Measurements from ENCODE around the gene ZNF771.
"Not testable (repeated sequence)": the region's sequence is repeated elsewhere in the genome, so short reads cannot be mapped to it uniquely, and the experiment has no call there.

DNA sequence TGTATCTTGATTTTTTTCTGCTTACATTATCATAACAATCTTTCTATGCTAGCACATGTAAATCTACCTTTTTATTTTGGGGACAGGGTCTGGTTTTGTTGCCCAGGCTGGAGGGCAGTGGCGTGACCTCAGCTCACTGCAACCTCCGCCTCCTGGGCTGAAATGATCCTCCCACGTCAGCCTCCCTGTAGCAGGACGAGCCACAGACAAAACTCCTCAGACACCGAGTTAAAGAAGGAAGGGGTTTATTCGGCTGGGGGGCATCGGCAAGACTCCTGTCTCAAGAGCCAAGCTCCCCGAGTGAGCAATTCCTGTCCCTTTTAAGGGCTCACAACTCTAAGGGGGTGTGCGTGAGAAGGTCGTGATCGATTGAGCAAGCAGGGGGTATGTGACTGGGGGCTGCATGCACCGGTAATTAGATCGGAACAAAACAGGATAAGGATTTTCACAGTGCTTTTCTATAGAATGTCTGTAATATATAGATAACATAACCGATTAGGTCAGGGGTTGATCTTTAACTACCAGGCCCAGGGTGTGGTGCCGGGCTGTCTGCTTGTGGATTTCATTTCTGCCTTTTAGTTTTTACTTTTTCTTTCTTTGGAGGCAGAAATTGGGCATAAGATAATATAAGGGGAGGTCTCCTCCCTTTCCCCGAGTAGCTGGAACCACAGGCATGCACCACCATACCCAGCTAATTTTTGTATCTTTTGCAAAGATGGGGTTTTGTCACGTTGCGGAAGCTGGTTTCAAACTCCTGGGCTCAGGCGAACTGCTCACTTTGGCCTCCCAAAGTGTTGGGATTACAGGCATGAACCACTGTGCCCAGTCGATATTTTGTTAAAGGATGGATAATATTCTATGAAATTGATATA, 45.5 kb downstream of the ZNF771 start:
- TF ChIP-seq POLR2A (IDR thresholded peaks at IDR 0.05; ENCODE audit: low read length); GATA1 (IDR thresholded peaks at IDR 0.05; ENCODE audit: low read depth, low read length): not testable (repeated sequence)
